Measurements from ENCODE around the gene RAB3C. TPM values are rescaled to one million over a fixed set of nuclear protein-coding genes. Genes with fewer than 3 reads are reported as not detected.
"Not testable (repeated sequence)": the region's sequence is repeated elsewhere in the genome, so short reads cannot be mapped to it uniquely, and the experiment has no call there.

The RAB3C gene
- total RNA-seq, 1 experiment from 2014 or later, result not detected

GRCh38 chr5:58687079-58687478, 104.2 kb downstream of the RAB3C start:
- intact Hi-C loops (cut with micrococcal nuclease; ENCODE audit: unreplicated experiment) (no loop called here), in situ Hi-C loops (cut with HindIII; ENCODE audit: low pct_unique_long_range_greater_than_20kb, low sequenced_read_pairs) (no loop called here)
- ChIA-PET CTCF (no interaction called here), POLR2A (no interaction called here)
- Histone ChIP-seq H3K9me3 (ENCODE audit: control insufficient read depth, insufficient read depth, low read depth, low read length) (no peaks in the 10 kb centered on the region), H3K27ac (ENCODE audit: low read length) (no peak overlapping the region), H3K36me3 (ENCODE audit: control insufficient read depth, insufficient read depth, low read length) (no peaks in the 10 kb centered on the region), H3K27me3 (ENCODE audit: control insufficient read depth, insufficient read depth, low read length) (no peaks in the 10 kb centered on the region), H3K4me3 (ENCODE audit: low read depth in 2 of 2, low read length in 2 of 2) (no peak overlapping the region), H3K4me1 (ENCODE audit: control insufficient read depth, insufficient read depth, low read length) (no peaks in the 10 kb centered on the region)
- TF ChIP-seq POLR2AphosphoS5 (IDR thresholded peaks at IDR 0.05; ENCODE audit: low read depth, low read length) (no peak), TCF7L2 (IDR thresholded peaks at IDR 0.05; ENCODE audit: low read depth, low read length) (no peak), CTCF (IDR thresholded peaks at IDR 0.05) (no peak), SIN3A (IDR thresholded peaks at IDR 0.05; ENCODE audit: borderline replicate concordance, insufficient read depth, low read depth, low read length) (no peak)
- TF ChIP-seq, protein P1, sequence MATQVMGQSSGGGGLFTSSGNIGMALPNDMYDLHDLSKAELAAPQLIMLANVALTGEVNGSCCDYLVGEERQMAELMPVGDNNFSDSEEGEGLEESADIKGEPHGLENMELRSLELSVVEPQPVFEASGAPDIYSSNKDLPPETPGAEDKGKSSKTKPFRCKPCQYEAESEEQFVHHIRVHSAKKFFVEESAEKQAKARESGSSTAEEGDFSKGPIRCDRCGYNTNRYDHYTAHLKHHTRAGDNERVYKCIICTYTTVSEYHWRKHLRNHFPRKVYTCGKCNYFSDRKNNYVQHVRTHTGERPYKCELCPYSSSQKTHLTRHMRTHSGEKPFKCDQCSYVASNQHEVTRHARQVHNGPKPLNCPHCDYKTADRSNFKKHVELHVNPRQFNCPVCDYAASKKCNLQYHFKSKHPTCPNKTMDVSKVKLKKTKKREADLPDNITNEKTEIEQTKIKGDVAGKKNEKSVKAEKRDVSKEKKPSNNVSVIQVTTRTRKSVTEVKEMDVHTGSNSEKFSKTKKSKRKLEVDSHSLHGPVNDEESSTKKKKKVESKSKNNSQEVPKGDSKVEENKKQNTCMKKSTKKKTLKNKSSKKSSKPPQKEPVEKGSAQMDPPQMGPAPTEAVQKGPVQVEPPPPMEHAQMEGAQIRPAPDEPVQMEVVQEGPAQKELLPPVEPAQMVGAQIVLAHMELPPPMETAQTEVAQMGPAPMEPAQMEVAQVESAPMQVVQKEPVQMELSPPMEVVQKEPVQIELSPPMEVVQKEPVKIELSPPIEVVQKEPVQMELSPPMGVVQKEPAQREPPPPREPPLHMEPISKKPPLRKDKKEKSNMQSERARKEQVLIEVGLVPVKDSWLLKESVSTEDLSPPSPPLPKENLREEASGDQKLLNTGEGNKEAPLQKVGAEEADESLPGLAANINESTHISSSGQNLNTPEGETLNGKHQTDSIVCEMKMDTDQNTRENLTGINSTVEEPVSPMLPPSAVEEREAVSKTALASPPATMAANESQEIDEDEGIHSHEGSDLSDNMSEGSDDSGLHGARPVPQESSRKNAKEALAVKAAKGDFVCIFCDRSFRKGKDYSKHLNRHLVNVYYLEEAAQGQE (IDR thresholded peaks at IDR 0.05; ENCODE audit: insufficient read depth in 1 of 2, low read depth in 2 of 2, low read length in 1 of 2), result no peak
- DNase-seq (ENCODE audit: low read depth, low spot score), result no peak
- BruUV-seq (replicated peaks), result no TSS peak
- ATAC-seq, result no peak

DNA sequence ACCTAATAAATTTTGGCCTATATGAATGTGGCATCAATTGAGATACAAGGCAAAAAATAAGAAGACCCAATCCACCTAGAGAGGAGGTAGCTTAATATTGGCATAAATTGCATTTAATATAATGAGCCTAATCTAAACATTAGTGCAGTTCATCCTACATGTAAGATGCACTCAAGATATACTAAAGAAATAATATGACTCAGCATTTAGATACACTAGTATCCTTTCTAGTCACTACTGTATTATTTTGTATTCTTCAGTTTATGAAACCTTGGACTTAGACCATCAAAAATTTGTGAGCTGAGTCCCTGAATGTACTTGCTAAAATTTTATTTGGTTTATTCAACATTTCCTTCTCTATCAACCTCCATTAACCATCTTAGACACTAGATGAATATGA, 104.7 kb downstream of the RAB3C start:
- no peaks in the 10 kb centered on the region for H3K4me1 ChIP-seq (ENCODE audit: control insufficient read depth, insufficient read depth, low read length)
- intact Hi-C loops (cut with micrococcal nuclease; ENCODE audit: unreplicated experiment) (no loop called here), in situ Hi-C loops (cut with HindIII; ENCODE audit: low pct_unique_long_range_greater_than_20kb, low sequenced_read_pairs) (no loop called here)
- POLR2A ChIA-PET, result no interaction called here
- H3K36me3 ChIP-seq (ENCODE audit: control insufficient read depth, insufficient read depth, low read length), result no peaks in the 10 kb centered on the region
- no peak for DNase-seq (ENCODE audit: low read depth, low spot score)
- H3K9me3 ChIP-seq (ENCODE audit: control insufficient read depth, insufficient read depth, low read depth, low read length), result no peaks in the 10 kb centered on the region
- no peaks in the 10 kb centered on the region for H3K27me3 ChIP-seq (ENCODE audit: control insufficient read depth, insufficient read depth, low read length)
- CTCF ChIA-PET, result no interaction called here
- TF ChIP-seq SIN3A (IDR thresholded peaks at IDR 0.05; ENCODE audit: borderline replicate concordance, insufficient read depth, low read depth, low read length), result no peak
- TF ChIP-seq, protein P1 (IDR thresholded peaks at IDR 0.05; ENCODE audit: insufficient read depth in 1 of 2, low read depth in 2 of 2, low read length in 1 of 2), result no peak
- TF ChIP-seq POLR2AphosphoS5 (IDR thresholded peaks at IDR 0.05; ENCODE audit: low read depth, low read length), result no peak
- TF ChIP-seq TCF7L2 (IDR thresholded peaks at IDR 0.05; ENCODE audit: low read depth, low read length), result no peak
- no peak for TF ChIP-seq CTCF (IDR thresholded peaks at IDR 0.05)
- BruUV-seq (replicated peaks), result no TSS peak
- H3K4me3 ChIP-seq (ENCODE audit: low read depth in 2 of 2, low read length in 2 of 2), result no peak overlapping the region
- no peak for ATAC-seq
- no peak overlapping the region for H3K27ac ChIP-seq (ENCODE audit: low read length)

- DNase-seq (ENCODE audit: low read depth, low spot score); ATAC-seq; BruUV-seq (replicated peaks); H3K27me3 ChIP-seq (ENCODE audit: control insufficient read depth, insufficient read depth, low read length); H3K36me3 ChIP-seq (ENCODE audit: control insufficient read depth, insufficient read depth, low read length); H3K4me1 ChIP-seq (ENCODE audit: control insufficient read depth, insufficient read depth, low read length); POLR2A ChIA-PET; H3K4me3 ChIP-seq (ENCODE audit: low read depth in 2 of 2, low read length in 2 of 2); H3K9me3 ChIP-seq (ENCODE audit: control insufficient read depth, insufficient read depth, low read depth, low read length); H3K27ac ChIP-seq (ENCODE audit: low read length); in situ Hi-C loops (cut with HindIII; ENCODE audit: low pct_unique_long_range_greater_than_20kb, low sequenced_read_pairs); intact Hi-C loops (cut with micrococcal nuclease; ENCODE audit: unreplicated experiment): not testable (repeated sequence)
- CTCF ChIA-PET, result interaction anchor here (0.6 kb wide), 1 partner anchor 110 kb away, joined by 4 read pairs; no protein-coding TSS in a partner anchor
Observed at GRCh38 chr5:58699088-58699761, 116.3 kb downstream of the RAB3C start.

Data from Panc1 (cell line).